GM15510 (cell line): Measurements from ENCODE around the gene GRID2IP.

Experiments
- POLR2A ChIP-seq: IDR thresholded peaks from 3 replicates; pipeline ENCODE4 v1.6.1; 2011; ENCODE audit warnings: borderline replicate concordance; ENCODE audit not compliant: insufficient read length; ENCODE audit errors: extremely low read depth

GRID2IP gene

GRCh38 chr7:6532516-6532915 lies 18.7 kb downstream of the GRID2IP start:
- no peak for TF ChIP-seq POLR2A

GRCh38 chr7:6531492-6532279 lies 19.6 kb downstream of the GRID2IP start:
- TF ChIP-seq POLR2A: no peak

GRCh38 chr7:6530626-6531491 lies 20.4 kb downstream of the GRID2IP start:
- TF ChIP-seq POLR2A: no peak

GRCh38 chr7:6529643-6530042 lies 21.6 kb downstream of the GRID2IP start:
- TF ChIP-seq POLR2A: no peak

- no peak for TF ChIP-seq POLR2A
Measured at GRCh38 chr7:6528401-6529130, 22.7 kb downstream of the GRID2IP start.

- no peak for TF ChIP-seq POLR2A
Measured at GRCh38 chr7:6526997-6527378, 24.3 kb downstream of the GRID2IP start.

GRCh38 chr7:6520163-6520981 lies 30.9 kb downstream of the GRID2IP start:
- TF ChIP-seq POLR2A: no peak

- no peak for TF ChIP-seq POLR2A
Measured at GRCh38 chr7:6516387-6516983, 34.8 kb downstream of the GRID2IP start.

- no peak for TF ChIP-seq POLR2A
Measured at GRCh38 chr7:6513541-6513940, 37.7 kb downstream of the GRID2IP start.

GRCh38 chr7:6512892-6513291 lies 38.4 kb downstream of the GRID2IP start:
- no peak for TF ChIP-seq POLR2A

- no peak for TF ChIP-seq POLR2A
Measured at GRCh38 chr7:6510476-6511133, 40.7 kb downstream of the GRID2IP start.

- TF ChIP-seq POLR2A: no peak
Measured at GRCh38 chr7:6508950-6509349, 42.3 kb downstream of the GRID2IP start.

GRCh38 chr7:6508539-6508938 lies 42.7 kb downstream of the GRID2IP start:
- TF ChIP-seq POLR2A: no peak

GRCh38 chr7:6507906-6508305 lies 43.4 kb downstream of the GRID2IP start:
- TF ChIP-seq POLR2A: no peak
